IMR-90 (cell line): ENCODE data around the gene SNX2. TPM values are rescaled to one million over a fixed set of nuclear protein-coding genes. Genes with fewer than 3 reads are reported as not detected.

ENCODE experiments used
- ATAC-seq: fragments of 200-7000 bp; cut with Tn5 transposase; 2 replicates; pipeline ENCODE4 v1.9.1; 2020; ENCODE audit warnings: low read depth, mild to moderate bottlenecking, moderate library complexity
- BruUV-seq: library from RNA; stranded (reverse); fragments of 400-500 nt; replicated peaks from 2 replicates; lab custom pipeline; 2021; lab: Mats Ljungman, UMichigan
- CTCF ChIA-PET: fragments of 300-600 bp; formaldehyde crosslinking; extraction: SDS; loops from one replicate; lab custom pipeline; 2021; ENCODE audit warnings: antibody characterized with exemption; lab: Yijun Ruan, JAX
- POLR2A ChIA-PET: fragments of 300-600 bp; sonication (Branson Sonifier 250); formaldehyde crosslinking; loops from one replicate; lab custom pipeline; 2022; ENCODE audit warnings: antibody characterized with exemption; ENCODE audit not compliant: unreplicated experiment; lab: Charles Lee
- DNase-seq: peaks from one replicate; pipeline ENCODE4 v3.0.0; 2013
- H2AFZ ChIP-seq: replicated peaks from 2 replicates; pipeline ENCODE3; 2013; ENCODE audit warnings: low read length, mild to moderate bottlenecking; ENCODE audit not compliant: poor library complexity
- H2AK5ac ChIP-seq: 2 replicates; pipeline ENCODE4 v1.6.1; 2013; ENCODE audit warnings: low read depth, low read length, inconsistent platforms
- H2AK9ac ChIP-seq: replicated peaks from 2 replicates; pipeline ENCODE3; 2013; ENCODE audit warnings: mild to moderate bottlenecking, low read depth, low read length, moderate library complexity; ENCODE audit not compliant: poor library complexity
- H2BK120ac ChIP-seq: 2 replicates; pipeline ENCODE4 v1.6.1; 2013; ENCODE audit warnings: low read depth, low read length, inconsistent platforms
- H2BK15ac ChIP-seq: 3 replicates; pipeline ENCODE4 v1.6.1; 2013; ENCODE audit warnings: low read depth, low read length, inconsistent platforms
- H2BK20ac ChIP-seq: 2 replicates; pipeline ENCODE4 v1.6.1; 2013; ENCODE audit warnings: low read depth, mild to moderate bottlenecking, inconsistent platforms, low read length, moderate library complexity
- H2BK5ac ChIP-seq: 2 replicates; pipeline ENCODE4 v1.6.1; 2013; ENCODE audit warnings: mild to moderate bottlenecking, low read depth, low read length, inconsistent platforms; ENCODE audit not compliant: poor library complexity, severe bottlenecking
- H3K14ac ChIP-seq: replicated peaks from 2 replicates; pipeline ENCODE4 v1.6.1; 2013; ENCODE audit warnings: low read depth, low read length, inconsistent platforms
- H3K18ac ChIP-seq: 2 replicates; pipeline ENCODE4 v1.6.1; 2013; ENCODE audit warnings: low read depth, low read length, control low read depth
- H3K23ac ChIP-seq: 2 replicates; pipeline ENCODE4 v1.6.1; 2013; ENCODE audit warnings: low read depth, low read length, inconsistent platforms
- H3K27ac ChIP-seq: 2 replicates; pipeline ENCODE4 v1.5.1; 2013; ENCODE audit warnings: mild to moderate bottlenecking, control low read depth, low read length; ENCODE audit not compliant: insufficient read depth
- H3K27me3 ChIP-seq: 2 replicates; pipeline ENCODE4 v1.6.1; 2013; ENCODE audit warnings: low read length; ENCODE audit not compliant: control insufficient read depth, insufficient read depth
- H3K36me3 ChIP-seq: 2 replicates; pipeline ENCODE4 v1.6.1; 2013; ENCODE audit warnings: low read length, mixed read lengths; ENCODE audit not compliant: control insufficient read depth, insufficient read depth
- H3K4ac ChIP-seq: 2 replicates; pipeline ENCODE4 v1.6.1; 2013; ENCODE audit warnings: low read depth, low read length, inconsistent platforms
- H3K4me1 ChIP-seq: 2 replicates; pipeline ENCODE4 v1.6.1; 2013; ENCODE audit warnings: low read length, mixed read lengths; ENCODE audit not compliant: control insufficient read depth, insufficient read depth
- H3K4me2 ChIP-seq: 2 replicates; pipeline ENCODE4 v1.6.1; 2013; ENCODE audit warnings: low read depth, mild to moderate bottlenecking, control low read depth, low read length, moderate library complexity
- H3K4me3 ChIP-seq: 2 replicates; pipeline ENCODE4 v1.5.1; 2013; ENCODE audit warnings: low read depth, mild to moderate bottlenecking, control low read depth, low read length, moderate library complexity; ENCODE audit not compliant: insufficient read depth
- H3K56ac ChIP-seq: 2 replicates; pipeline ENCODE4 v1.6.1; 2013; ENCODE audit warnings: low read length, inconsistent platforms; ENCODE audit not compliant: insufficient read depth; ENCODE audit errors: extremely low read depth
- H3K79me1 ChIP-seq, 2 experiments: 2 replicates each; pipeline ENCODE4 v1.6.1; 2013; ENCODE audit warnings: low read length in 2 of 2, inconsistent platforms in 1 of 2, low read depth in 1 of 2
- H3K9ac ChIP-seq: 2 replicates; pipeline ENCODE4 v1.6.1; 2013; ENCODE audit warnings: low read depth, low read length, control low read depth
- H3K9me1 ChIP-seq: 2 replicates; pipeline ENCODE4 v1.6.1; 2013; ENCODE audit warnings: low read length, inconsistent platforms; ENCODE audit not compliant: insufficient read depth
- H3K9me3 ChIP-seq: 2 replicates; pipeline ENCODE4 v1.6.1; 2013; ENCODE audit warnings: low read length; ENCODE audit not compliant: control insufficient read depth, insufficient read depth
- H4K20me1 ChIP-seq: 2 replicates; pipeline ENCODE4 v1.6.1; 2013; ENCODE audit warnings: low read length, inconsistent platforms; ENCODE audit not compliant: insufficient read depth
- H4K5ac ChIP-seq: 2 replicates; pipeline ENCODE4 v1.6.1; 2013; ENCODE audit warnings: mild to moderate bottlenecking, low read depth, low read length, control low read depth
- H4K8ac ChIP-seq, 2 experiments: 2 replicates each; pipeline ENCODE4 v1.6.1; 2013; ENCODE audit warnings: low read depth in 2 of 2, low read length in 2 of 2, control low read depth in 1 of 2, inconsistent platforms in 1 of 2
- H4K91ac ChIP-seq: 2 replicates; pipeline ENCODE4 v1.6.1; 2013; ENCODE audit warnings: low read depth, low read length, inconsistent platforms; ENCODE audit not compliant: insufficient read depth
- BHLHE40 ChIP-seq: fragments of 150-350 bp; IDR thresholded peaks from 2 replicates; pipeline ENCODE4 v1.6.1; 2016; ENCODE audit warnings: mild to moderate bottlenecking, low read depth, low read length
- CEBPB ChIP-seq: IDR thresholded peaks from 2 replicates; pipeline ENCODE4 v1.6.1; 2012; ENCODE audit warnings: low read depth, low read length, improper control_type of control experiment
- MAFK ChIP-seq: IDR thresholded peaks from 2 replicates; pipeline ENCODE4 v1.6.1; 2012; ENCODE audit warnings: low read depth, low read length, improper control_type of control experiment
- MAZ ChIP-seq: IDR thresholded peaks from 2 replicates; pipeline ENCODE4 v1.6.1; 2012; ENCODE audit warnings: low read depth, mild to moderate bottlenecking, low read length, improper control_type of control experiment, moderate library complexity, borderline replicate concordance
- MXI1 ChIP-seq: IDR thresholded peaks from 2 replicates; pipeline ENCODE4 v1.6.1; 2012; ENCODE audit warnings: low read depth, mild to moderate bottlenecking, low read length, moderate library complexity, borderline replicate concordance
- NFE2L2 ChIP-seq: fragments of 150-350 bp; IDR thresholded peaks from 2 replicates; pipeline ENCODE4 v1.6.1; 2016; ENCODE audit warnings: low read depth, mild to moderate bottlenecking, low read length
- RCOR1 ChIP-seq: IDR thresholded peaks from 2 replicates; pipeline ENCODE4 v1.6.1; 2012; ENCODE audit warnings: mild to moderate bottlenecking, low read length, improper control_type of control experiment; ENCODE audit not compliant: insufficient replicate concordance
- SMC3 ChIP-seq: fragments of 150-350 bp; IDR thresholded peaks from 2 replicates; pipeline ENCODE4 v1.6.1; 2016; ENCODE audit warnings: low read depth, mild to moderate bottlenecking, antibody characterized with exemption, low read length, moderate library complexity
- WGBS, 2 experiments: methylation state at CpG; one replicate each; pipeline versions ENCODE4 v1.1.5 to v1.1.7; 2013; ENCODE audit warnings: missing lambda C conversion rate in 2 of 2; ENCODE audit not compliant: insufficient read length in 1 of 2; ENCODE audit errors: extremely low coverage in 2 of 2; 5-methylcytosine and 5-hydroxymethylcytosine counted together
- dilution Hi-C: fragments of 300-500 bp; cut with HindIII; formaldehyde crosslinking; loops from one replicate; pipeline ENCODE4 v1.14.3; 2018; ENCODE audit warnings: low sequenced_read_pairs; ENCODE audit not compliant: unreplicated experiment
- in situ Hi-C: fragments of 300-500 bp; cut with MboI; formaldehyde crosslinking; loops from 3 replicates; pipeline ENCODE4 v1.14.3; 2019; ENCODE audit warnings: low sequenced_read_pairs, inconsistent platforms, mixed read lengths
- intact Hi-C: fragments of 100-400 bp; cut with micrococcal nuclease; formaldehyde crosslinking; loops from 2 replicates; pipeline ENCODE4 v1.10.0; 2022
- polyA plus RNA-seq, 3 experiments: library from polyadenylated mRNA; depleted of rRNA; stranded (reverse); fragments of >200 nt; gene quantifications; 2 replicates each; pipeline ENCODE4 v1.2.3, GENCODE V29; 2012; ENCODE audit warnings: low replicate concordance in 1 of 3
- total RNA-seq: library from RNA; depleted of rRNA; stranded (reverse); fragments of >200 nt; gene quantifications from 2 replicates; pipeline ENCODE4 v1.2.3, GENCODE V29; 2012
- TF ChIP-seq, protein P1 (sequence below): fragments of 150-350 bp; IDR thresholded peaks from 2 replicates; pipeline ENCODE4 v1.6.1; 2017; ENCODE audit warnings: mild to moderate bottlenecking, antibody characterized with exemption, low read length, low read depth
- TF ChIP-seq, protein P2 (sequence below): conservative IDR thresholded peaks from 2 replicates; pipeline ENCODE4 v1.5.1; 2012; ENCODE audit warnings: mild to moderate bottlenecking, low read depth, low read length, improper control_type of control experiment

SNX2 gene
- total and polyA plus RNA-seq, 2 of the 4 experiments (the other 2 are of a cell fraction) = 26.3 to 52.9 TPM

DNA sequence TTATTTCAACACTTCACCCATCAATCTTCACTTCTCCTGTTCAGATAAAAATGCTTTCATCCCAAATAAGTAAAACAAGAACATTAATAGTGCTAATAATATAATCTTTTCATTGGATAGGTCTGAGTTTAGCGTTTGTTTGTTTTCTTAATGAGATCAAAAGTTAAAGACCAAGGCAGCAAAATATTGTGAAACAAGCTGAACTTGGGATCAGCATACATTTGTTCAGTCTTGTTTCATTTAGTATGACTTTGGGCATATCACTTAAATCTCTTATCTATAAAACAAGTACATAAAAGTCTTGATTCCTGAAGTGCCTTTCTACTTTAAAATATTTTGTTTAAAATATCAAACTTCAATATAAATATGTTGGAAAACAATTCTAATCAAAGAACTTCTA, 57.1 kb downstream of the SNX2 start:
- POLR2A ChIA-PET = interaction anchor here (0.6 kb wide), 1 partner anchor 675 kb away, joined by 3 read pairs; no protein-coding TSS in a partner anchor
- no CpG with 5 or more reads among the region's 1 CpG for WGBS, 2 experiments
- no TSS peak for BruUV-seq
- in situ Hi-C loops (no loop called here), intact Hi-C loops (no loop called here), dilution Hi-C loops (no loop called here)
- ATAC-seq = no peak
- Histone ChIP-seq H3K9me1 (no peaks in the 10 kb centered on the region), H3K9ac (no peak overlapping the region), H3K4ac (no peak overlapping the region), H3K27me3 (no peaks in the 10 kb centered on the region), H3K4me1 (no peaks in the 10 kb centered on the region), H3K56ac (no peak overlapping the region), H2AK9ac (no peak overlapping the region), H2BK5ac (no peak overlapping the region), H4K20me1 (no peaks in the 10 kb centered on the region), H4K8ac (no peak overlapping the region), H3K4me3 (no peak overlapping the region), H3K9me3 (no peaks in the 10 kb centered on the region), H3K36me3 (peaks cover 2% of the 10 kb centered on the region; the same call in 1 of the 2 replicates), H2AK5ac (no peak overlapping the region), H3K23ac (no peak overlapping the region), H2BK15ac (no peak overlapping the region), H2BK20ac (no peak overlapping the region), H4K5ac (no peak overlapping the region), H3K79me1 (no peaks in the 10 kb centered on the region), H3K14ac (no peak overlapping the region), H2BK120ac (no peak overlapping the region), H2AFZ (no peak overlapping the region), H3K4me2 (no peak overlapping the region), H3K27ac (no peak overlapping the region), H3K18ac (no peak overlapping the region), H4K91ac (no peak overlapping the region)
- no peak for TF ChIP-seq MXI1
- no peak for TF ChIP-seq NFE2L2
- no peak for TF ChIP-seq BHLHE40
- TF ChIP-seq, protein P1, sequence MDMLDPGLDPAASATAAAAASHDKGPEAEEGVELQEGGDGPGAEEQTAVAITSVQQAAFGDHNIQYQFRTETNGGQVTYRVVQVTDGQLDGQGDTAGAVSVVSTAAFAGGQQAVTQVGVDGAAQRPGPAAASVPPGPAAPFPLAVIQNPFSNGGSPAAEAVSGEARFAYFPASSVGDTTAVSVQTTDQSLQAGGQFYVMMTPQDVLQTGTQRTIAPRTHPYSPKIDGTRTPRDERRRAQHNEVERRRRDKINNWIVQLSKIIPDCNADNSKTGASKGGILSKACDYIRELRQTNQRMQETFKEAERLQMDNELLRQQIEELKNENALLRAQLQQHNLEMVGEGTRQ = no peak
- no peak for TF ChIP-seq MAFK
- TF ChIP-seq, protein P2, sequence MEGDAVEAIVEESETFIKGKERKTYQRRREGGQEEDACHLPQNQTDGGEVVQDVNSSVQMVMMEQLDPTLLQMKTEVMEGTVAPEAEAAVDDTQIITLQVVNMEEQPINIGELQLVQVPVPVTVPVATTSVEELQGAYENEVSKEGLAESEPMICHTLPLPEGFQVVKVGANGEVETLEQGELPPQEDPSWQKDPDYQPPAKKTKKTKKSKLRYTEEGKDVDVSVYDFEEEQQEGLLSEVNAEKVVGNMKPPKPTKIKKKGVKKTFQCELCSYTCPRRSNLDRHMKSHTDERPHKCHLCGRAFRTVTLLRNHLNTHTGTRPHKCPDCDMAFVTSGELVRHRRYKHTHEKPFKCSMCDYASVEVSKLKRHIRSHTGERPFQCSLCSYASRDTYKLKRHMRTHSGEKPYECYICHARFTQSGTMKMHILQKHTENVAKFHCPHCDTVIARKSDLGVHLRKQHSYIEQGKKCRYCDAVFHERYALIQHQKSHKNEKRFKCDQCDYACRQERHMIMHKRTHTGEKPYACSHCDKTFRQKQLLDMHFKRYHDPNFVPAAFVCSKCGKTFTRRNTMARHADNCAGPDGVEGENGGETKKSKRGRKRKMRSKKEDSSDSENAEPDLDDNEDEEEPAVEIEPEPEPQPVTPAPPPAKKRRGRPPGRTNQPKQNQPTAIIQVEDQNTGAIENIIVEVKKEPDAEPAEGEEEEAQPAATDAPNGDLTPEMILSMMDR = no peak
- no peak for TF ChIP-seq SMC3
- no peak for TF ChIP-seq MAZ
- no peak for TF ChIP-seq CEBPB
- no peak for TF ChIP-seq RCOR1
- DNase-seq = no peak
- CTCF ChIA-PET = no interaction called here
